Stimulated activated CD8-positive, alpha-beta memory T cell treated with anti-CD3 and anti-CD28 coated beads, Interleukin-15, amount 100 ng/mL, for 24 hours (primary cell): ENCODE results near the gene PTTG1IP.
"Not testable (repeated sequence)": the region's sequence is repeated elsewhere in the genome, so short reads cannot be mapped to it uniquely, and the experiment has no call there.

Experiments used
- DNase-seq: peaks from one replicate; pipeline ENCODE4 v3.0.0-alpha.2; 2020; ENCODE audit warnings: low read depth

The PTTG1IP gene

DNA sequence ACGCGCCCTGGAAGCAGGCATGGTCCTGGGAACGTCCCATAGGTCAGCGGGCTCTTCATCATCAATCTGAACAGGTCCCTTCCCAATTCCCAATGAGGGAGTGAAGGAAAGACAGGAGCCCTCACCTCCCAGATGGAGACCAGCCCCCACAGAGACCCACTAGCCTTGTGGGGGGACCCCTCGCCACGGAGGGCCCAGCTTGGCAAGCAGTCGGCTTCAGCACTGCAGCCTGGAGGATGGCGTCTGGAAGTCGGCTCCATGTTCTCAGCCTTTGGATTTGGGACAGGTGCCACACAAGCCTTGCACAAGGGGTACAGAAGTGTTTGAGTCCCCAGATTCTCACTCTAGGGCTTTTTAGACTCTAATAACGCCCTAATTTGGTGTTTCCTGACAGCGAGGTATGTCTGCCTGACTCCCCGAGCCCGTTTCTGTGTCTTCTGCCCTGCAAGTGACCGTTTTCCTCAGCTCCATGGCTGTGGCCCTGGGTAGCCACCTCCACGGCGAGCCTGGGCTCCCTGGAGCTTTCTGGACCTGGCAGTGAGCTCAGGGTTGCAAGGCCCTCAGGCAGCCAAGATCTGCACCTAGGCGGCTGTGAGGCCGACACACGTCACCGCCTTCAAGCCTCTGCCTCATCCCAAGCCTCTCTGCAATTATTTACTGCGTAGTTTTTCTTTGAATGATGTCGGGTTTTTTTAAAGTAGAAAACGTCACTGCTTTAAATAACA lies 30.6 kb downstream of the PTTG1IP start:
- DNase-seq = no peak

DNA sequence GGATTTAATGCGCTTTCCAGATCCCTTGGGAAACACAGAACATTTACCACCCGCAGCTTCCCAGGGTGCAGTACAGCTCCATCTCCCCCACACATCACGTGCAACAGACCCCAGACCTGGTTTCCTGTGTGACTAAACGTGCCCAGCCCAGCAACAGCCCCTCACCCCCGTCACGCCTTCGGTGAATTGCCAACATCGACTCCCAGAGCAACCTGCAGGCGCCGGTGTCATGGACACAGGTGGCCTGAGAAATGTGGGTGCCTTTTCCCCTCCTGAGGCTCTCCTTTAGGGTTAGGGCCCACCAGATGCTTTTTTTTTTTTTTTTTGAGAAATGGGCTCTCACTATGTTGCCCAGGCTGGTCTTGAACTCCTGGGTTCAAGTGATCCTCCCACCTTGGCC lies 31.4 kb downstream of the PTTG1IP start:
- no peak for DNase-seq

DNA sequence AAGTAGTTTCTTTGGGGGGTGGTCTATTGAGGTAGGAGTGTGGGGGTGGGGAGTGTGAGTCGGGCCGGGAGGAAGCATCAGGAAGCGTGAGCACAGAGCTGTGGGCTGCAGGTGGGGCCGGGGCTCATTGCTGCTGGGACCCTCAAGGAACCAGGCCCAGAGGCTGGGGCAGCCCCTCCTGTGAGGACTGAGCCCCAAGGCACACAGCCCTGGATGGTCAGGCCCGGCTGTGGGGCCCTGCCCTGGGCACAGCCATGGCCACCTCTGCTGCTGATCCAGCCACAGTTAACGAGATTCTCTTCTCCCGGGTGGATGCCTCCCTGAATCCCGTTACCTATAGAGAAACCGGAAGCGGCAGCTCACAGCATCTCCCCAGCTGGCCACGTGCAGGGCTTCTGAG lies 32.7 kb downstream of the PTTG1IP start:
- no peak for DNase-seq

DNA sequence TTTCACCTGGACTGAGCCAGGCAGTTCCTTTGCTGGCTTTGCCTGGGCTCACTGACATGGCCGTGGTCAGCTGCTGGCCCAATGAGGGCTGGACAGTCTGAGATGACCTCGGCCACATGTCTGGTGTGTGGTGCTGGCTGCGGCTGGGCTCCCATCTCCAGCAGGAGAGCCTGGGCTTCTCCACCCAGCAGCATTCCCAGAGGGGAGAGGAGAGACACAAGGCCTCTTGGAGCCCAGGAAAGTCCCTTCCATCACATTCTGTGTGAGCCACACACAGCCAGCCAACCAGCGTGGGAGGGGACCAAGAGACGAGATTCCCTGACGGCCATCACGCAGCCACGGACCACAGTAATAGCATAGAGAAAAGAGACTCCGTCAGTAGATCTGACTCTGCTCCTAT lies 34.5 kb downstream of the PTTG1IP start:
- no peak for DNase-seq

DNA sequence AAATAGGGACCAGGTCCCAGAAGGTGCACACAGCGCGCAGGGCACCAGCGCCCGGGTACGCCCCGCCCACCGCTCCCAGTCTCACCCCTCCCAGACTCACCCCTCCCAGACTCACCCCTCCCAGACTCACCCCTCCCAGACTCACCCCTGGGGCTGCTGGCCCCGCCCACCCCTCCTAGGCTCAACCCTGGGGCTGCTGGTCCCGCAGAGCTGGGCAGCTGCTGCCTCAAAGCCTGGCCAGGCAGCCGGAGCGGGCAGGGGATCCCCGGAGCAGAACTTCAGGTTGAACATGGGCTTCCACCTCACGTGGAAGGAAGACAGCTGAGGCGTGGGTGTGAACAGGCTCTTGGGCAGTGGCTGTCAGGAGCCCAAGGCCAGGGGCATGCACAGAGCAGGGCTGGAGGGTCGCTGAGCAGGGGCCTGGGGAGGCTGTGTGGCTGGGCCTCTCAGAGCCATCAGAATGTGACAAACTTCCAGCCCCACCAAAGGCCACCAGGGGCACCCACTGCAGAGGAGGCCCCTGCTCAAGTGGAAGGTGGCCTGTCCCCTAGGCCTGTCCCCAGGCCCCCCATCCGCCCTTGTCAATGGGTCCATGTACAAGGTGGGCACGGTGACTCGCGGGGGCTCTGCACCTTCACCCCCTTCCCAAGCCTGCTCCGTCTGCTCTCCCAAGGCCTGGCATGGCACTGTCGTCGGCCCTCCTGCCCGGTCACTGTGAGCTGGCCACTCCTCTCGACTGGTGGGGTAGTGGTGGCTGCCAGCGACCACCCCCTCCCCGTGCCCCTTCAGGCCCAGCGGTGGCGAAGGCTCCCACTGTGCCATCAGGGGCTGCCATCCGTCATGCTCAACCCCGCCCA lies 35.2 kb downstream of the PTTG1IP start:
- DNase-seq = no peak

DNA sequence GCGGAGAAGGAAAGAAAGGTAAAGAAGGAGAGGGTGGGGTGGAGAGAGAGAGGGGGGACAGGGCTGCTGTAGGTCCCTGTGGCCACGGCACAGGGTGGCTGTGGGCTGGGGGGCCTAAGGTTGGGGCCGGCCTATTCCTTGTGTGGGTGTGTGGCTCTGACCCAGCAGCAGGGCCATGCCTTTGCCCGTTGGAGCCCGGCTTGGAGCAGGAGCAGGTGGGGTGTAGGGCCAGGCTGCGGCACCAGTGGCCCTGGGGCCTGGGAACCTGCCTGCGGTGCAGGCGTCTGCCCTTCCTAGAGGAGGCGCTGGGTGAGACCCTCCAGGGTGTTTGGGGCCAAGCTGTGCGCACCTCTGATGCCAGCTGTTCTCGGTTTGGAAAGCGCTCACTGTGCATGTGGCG lies 36.0 kb downstream of the PTTG1IP start:
- no peak for DNase-seq

DNA sequence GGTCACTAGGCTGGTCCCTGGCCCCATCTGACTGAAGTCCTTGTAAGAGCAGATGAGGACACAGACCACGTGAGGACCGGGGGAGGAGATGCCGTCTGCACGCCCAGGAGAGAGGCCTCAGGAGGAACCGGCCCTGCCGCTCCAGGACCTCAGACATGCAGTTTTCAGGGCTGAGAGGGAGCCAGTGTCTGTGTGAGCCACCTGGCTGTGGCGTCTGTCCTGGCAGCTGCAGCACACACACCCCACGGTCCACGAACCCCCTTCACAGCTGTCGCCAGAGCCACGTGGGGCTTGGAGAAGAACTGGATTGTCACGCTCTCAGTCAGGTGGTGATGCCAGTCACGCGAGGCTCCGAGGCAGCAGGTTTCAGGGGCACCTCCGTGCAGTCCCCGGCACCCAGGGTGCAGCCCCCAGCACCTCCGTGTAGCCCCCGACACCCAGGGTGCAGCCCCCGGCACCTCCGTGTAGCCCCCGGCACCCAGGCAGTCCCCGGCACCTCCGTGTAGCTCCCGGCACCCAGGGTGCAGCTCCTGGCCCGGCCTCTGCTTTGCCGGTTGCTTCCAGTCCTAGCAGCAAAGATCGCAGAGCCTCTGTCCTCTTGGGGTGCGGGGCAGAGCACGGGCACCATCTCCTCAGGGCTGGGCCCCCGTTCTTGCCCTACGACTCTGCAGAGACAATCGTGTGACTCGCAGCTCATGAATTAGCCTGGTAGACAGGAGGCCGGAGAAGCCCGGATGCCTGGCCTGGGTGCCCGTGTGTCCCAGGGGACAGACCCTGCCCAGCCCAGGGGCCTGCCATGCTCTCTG lies 36.6 kb downstream of the PTTG1IP start:
- DNase-seq = no peak

DNA sequence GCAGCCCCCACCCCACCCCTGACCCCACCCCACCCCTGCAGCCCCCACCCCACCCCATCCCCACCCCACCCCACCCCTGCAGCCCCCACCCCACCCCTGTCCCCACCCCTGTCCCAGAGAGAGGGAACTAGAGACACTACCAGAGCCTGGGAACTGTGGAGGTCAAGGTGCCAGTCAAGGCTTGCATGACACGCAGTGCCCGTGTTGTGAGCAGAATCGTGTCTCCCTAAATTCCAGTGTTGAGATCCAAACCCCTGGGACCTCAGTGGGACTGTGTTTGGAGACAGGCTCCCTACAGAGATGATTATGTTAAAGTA lies 37.2 kb downstream of the PTTG1IP start:
- no peak for DNase-seq

DNA sequence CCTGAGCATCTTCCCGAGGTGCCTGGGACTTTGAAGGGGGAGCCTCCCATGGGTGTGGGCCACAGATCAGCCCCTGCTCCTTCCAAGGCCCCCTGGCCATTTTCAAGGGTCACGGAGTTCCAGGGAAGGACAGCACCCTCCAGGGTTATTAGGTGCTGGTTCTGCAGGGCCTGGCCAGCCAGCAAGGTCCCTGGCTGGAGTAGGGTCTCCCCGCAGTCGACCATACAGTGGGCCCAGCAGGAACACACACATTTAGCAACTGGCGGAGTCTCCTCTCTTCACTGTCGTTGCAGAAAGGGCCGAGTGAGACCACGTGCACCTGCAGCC lies 37.9 kb downstream of the PTTG1IP start:
- DNase-seq = no peak

DNA sequence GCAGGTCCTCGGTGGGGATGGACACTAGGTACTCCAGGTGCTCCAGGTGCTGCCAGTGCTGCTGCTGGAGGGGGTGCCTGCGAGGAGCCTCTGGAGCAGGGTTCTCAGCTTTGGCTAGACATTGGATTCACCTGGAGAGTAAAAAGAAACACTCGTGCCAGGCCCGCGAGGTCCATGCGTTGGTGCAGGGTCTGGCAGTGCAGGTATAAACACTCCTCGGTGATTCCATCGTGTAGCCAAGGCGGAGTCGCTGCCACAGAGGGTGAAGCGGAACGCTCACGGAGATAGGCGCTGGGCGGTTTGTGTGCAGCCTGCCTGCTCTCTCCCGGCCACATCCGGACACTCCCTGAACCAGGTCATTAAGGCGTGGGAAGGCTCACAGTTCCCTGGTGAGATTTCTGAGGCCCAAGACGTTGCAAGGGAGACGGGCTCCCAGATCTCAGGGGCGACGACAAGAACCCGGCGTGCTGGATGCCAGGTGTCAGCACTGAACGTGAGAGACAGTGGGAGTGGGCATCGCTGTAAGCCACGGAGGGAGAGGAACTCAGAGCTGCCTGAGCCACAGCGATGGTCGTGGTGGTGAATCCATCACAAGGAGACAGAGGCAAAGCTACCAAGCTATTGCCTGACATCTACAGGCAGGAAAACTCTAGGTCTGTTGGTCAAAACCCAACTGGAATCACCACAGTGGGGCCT lies 38.4 kb downstream of the PTTG1IP start:
- no peak for DNase-seq

DNA sequence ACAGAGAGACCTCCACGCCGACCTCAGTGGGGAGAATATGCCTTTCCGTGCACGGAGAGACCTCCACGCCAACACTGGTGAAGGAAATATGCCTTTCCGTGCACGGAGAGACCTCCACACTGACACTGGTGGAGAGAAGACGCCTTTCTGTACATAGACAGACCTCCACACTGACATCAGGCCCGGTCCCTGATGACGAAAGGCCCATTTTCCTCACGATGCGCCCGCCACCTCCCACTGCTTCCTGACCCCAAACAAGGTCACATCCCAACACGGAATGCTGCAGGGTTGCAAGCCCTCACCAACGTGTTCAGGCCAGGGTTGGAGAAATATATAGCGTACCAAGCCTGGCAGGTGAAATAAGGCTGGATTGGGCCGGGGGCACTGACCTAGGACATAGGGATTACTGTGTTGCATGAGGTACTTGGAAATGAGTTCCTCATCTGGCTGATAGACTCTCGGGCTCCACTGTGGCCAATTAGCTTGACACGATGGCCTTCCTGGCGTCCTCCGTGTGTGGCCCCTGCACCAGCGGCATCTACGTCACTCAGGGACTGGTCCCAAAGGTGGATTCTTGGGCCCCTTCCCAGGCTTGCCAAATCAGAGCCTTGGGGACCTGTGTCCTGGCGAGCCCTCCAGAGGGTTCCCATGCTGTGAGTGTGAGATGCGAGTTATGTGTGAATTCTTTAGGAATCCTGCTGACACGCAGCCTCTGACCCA lies 39.1 kb downstream of the PTTG1IP start:
- no peak for DNase-seq

DNA sequence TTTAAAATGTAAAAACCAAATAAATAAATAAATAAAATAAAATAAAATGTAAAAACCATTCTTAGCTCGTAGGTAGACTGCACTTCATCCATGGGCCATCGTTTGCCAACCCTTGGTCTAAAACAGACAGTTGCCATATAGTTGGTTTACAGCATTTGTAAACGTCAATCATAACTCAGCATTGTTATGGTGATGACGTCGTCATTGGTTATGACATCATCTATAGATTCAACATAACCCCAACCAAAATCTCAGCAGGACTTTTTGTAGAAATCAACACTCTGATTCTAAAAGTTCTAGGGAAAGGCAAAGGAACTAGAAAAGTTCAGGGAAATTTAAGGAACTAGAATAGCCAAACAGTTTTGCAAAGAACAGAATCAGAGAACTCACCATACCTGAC lies 39.8 kb downstream of the PTTG1IP start:
- no peak for DNase-seq

DNA sequence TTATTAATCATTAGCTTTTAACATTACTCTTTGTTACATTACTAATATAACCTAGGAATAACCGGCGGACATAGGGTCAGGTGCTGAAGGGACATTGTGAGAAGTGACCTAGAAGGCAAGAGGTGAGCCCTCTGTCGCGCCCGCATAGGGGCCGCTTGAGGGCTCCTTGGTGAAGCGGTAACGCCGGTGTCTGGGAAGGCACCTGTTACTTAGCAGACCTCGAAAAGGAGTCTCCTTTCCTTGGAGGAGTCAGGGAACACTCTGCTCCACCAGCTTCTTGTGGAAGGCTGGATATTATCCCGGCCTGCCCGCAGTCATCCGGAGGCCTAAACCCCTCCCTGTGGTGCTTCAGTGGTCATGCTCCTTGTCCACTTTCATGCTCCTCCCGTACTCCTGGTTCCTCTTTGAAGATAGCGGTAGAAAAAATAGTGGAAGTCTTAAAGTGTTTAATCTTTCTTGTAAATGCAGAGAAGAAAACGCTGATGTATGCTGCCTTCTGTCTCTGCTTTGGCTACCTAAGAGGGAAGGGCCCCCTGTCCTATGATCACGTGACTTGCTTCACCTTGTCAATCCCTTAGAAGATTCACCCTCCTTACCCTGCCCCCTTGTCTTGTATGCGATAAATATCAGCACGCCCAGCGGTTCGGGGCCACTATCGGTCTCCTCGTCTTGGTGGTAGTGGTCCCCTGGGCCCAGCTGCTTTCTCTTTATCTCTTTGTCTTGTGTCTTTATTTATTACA lies 40.8 kb downstream of the PTTG1IP start:
- not testable (repeated sequence) for DNase-seq

DNA sequence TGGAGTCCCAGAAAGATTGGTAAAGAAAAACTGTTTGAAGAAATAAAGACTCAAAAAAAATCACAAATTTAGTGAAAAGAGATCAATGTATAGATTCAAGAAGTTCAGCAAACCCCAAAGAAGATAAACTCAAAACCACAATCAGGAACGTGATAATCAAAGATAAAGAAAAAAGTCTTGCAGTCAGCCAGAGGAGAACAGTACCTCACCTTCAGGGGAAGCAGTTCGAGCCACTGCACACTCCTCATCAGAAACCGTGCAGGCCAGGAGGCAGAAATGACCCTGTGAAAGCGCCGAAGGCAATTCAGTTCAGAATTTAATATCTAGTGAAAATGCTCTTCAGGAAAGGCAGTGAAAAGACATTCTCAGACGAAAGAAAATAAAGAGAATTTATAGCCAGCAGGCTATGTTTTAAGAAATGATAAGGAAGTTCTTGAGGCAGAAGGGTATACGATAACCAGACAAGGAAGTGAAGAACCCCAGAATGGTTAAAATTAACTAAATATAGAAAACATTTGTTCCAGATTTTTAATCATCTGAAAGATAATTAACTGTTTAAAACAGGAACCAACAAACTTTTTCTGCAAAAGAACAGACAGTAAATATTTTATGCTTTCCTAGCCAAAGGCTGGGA lies 42.1 kb downstream of the PTTG1IP start:
- no peak for DNase-seq

DNA sequence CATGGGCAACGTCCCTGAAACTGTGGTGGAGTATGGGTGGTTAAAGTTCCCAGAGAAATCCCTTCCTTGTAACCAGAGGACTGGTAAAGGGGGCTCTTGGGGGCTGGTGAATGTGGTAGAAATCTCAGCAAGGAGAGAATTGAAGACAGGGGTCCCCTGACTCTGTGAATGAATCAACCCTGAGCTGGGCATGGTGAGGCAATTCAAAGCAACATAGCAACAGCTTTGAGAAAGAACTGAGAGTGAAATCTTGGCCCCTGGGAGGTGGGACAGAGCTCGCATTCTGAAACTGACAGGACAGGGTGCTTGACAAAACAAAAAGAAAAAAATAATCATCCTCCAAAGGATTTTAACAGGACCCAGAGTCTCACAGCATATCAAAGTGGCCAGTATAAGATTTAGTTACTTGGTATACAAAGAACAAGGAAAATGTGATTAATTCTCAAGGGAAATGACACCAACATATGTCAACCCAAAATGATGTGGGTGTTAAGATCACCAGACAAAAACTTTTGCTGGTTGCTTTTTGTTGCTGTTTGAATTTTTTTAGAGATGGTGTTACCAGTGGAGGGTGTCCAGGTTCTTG lies 43.9 kb downstream of the PTTG1IP start:
- no peak for DNase-seq

DNA sequence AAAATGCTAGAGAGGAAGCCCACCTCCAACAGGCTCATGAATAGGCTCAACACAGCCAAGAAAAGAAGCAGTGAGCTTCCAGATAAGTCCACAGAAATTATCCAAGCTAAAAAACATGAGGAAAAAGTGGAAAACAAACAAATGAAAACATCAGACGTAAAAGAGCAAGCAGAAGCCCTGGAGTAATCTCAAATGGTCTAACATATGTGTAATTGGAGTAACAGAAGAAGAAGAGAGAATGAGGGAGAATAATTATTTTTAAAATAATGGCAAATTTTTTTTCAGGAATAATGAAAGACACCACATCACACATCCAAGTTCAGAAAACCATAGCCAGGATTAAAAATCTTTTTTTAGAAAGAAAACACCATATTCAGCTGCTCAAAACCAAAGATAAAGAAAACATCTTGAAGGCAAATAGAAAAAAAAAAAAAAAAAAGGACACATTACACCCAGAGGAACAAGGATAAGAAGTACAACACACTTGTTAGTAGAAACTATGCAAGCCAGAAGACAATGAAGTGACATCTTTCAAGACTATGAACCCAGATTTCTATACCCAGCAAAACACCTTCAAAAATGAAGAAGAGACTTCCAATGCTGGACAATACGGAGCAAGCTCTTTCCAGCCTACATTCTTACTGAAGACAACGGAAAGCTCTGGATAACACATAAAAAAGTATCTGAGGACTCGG lies 45.0 kb downstream of the PTTG1IP start:
- DNase-seq = no peak

DNA sequence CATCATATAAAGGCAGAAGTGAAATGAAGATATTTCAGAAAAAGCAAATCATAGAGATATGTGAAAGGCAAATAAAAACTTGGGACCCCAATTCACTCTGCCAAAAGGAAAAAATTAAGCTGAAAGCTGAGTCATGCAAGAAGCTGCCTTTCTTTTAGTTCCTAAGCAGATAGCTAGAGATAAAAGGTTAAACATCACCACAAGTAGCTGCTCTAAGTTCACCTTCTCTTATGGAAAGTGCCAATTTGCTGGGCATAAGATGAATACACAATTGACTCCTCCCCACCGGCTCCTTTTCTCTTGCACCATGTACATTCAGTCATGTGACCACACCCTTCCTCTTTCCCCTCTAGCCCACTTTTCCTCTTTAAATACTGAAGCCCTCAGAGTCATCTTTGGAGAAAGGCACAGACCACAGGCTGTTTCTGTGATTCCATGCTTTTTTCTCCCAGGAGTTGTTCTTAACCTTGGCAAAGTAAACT lies 50.3 kb downstream of the PTTG1IP start:
- no peak for DNase-seq

DNA sequence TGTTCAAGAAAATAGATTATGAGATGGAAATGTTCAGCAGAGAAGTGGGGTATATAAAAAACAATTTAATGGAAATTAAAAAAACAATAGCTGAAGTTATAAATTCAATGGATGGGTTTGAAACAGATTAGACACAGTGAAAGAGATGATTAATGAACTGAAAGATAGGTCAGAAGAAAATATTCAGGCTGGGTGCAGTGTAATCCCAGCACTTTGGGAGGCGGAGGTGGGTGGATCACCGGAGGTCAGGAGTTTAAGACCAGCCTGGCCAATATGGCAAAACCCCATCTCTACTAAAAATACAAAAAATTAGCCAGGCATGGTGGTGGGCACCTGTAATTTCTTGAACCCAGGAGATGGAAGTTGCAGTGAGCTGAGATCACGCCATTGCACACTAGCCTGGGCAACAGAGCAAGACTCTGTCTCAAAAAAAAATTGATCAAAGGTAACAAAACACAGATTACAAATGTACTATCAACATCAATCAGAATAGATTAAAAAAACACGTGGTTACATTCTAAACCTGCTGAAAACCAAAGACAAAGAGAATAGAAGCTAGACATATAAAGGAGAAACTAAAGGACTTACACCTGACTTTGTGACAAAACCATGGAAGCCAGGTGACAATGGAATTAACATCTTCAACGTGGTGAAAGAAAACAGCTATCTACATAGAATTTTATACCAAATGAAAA lies 50.9 kb downstream of the PTTG1IP start:
- no peak for DNase-seq

DNA sequence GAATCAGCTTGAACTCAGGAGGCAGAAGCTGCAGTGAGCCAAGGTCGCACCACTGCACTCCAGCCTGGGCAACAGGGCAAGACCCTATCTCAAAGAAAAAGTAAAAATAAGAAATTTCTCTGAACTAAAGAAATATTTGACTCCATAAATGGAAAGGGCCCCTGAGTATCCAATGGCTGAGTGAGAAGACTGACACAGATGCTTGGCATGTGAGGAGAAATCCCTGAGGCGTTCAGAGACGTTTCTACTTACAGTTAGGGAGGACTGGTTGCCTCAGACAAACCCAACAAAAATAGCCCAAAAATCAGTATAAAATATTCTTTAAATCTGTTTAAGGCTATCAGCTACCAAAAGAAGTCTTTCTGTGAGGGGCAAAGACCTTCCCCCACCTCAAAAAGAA lies 52.6 kb downstream of the PTTG1IP start:
- no peak for DNase-seq
